Smooth muscle cell (in vitro differentiated cells): ENCODE results near the gene ANKLE1. TPM values are rescaled to one million over a fixed set of nuclear protein-coding genes. Genes with fewer than 3 reads are reported as not detected.

Experiments used
- DNase-seq: peaks from one replicate; lab custom pipeline; 2025; ENCODE audit not compliant: unreplicated experiment; lab: John Stamatoyannopoulos, UW
- H2AFZ ChIP-seq: fragments of 200-600 bp; sonication (generic); 2 replicates; pipeline ENCODE4 v1.6.0; 2016; ENCODE audit warnings: antibody characterized with exemption, low read depth, mild to moderate bottlenecking
- H3F3A ChIP-seq: fragments of 200-600 bp; sonication (generic); 2 replicates; pipeline ENCODE4 v1.6.0; 2017; ENCODE audit warnings: antibody characterized with exemption, low read depth
- H3K27ac ChIP-seq: fragments of 200-600 bp; sonication (generic); 2 replicates; pipeline ENCODE4 v1.5.1; 2016; ENCODE audit warnings: low read depth, mild to moderate bottlenecking
- H3K27me3 ChIP-seq: fragments of 200-600 bp; sonication (generic); 2 replicates; pipeline ENCODE4 v1.6.1; 2016; ENCODE audit warnings: low read depth, mild to moderate bottlenecking
- H3K36me3 ChIP-seq: fragments of 200-600 bp; sonication (generic); 2 replicates; pipeline ENCODE4 v1.5.1; 2016; ENCODE audit warnings: low read depth
- H3K4me1 ChIP-seq: fragments of 200-600 bp; sonication (generic); 2 replicates; pipeline ENCODE4 v1.5.1; 2016; ENCODE audit warnings: low read depth
- H3K4me2 ChIP-seq: fragments of 200-600 bp; sonication (generic); 2 replicates; pipeline ENCODE4 v1.6.0; 2016; ENCODE audit warnings: mild to moderate bottlenecking
- H3K4me3 ChIP-seq: fragments of 200-600 bp; sonication (generic); 2 replicates; pipeline ENCODE4 v1.5.1; 2016; ENCODE audit warnings: mild to moderate bottlenecking
- H3K79me2 ChIP-seq: fragments of 200-600 bp; sonication (generic); 2 replicates; pipeline ENCODE4 v1.6.0; 2016; ENCODE audit warnings: low read depth, mild to moderate bottlenecking
- H3K9ac ChIP-seq: fragments of 200-600 bp; sonication (generic); 2 replicates; pipeline ENCODE4 v1.6.0; 2016; ENCODE audit warnings: low read depth
- H3K9me3 ChIP-seq: fragments of 200-600 bp; sonication (generic); replicated peaks from 2 replicates; pipeline ENCODE4 v1.5.1; 2016; ENCODE audit warnings: low read depth
- H4K20me1 ChIP-seq: fragments of 200-600 bp; sonication (generic); 2 replicates; pipeline ENCODE4 v1.6.0; 2016; ENCODE audit warnings: low read depth
- WGBS: methylation state at CpG from one replicate; pipeline ENCODE4 v1.1.7; 2016; ENCODE audit warnings: low lambda C conversion rate; 5-methylcytosine and 5-hydroxymethylcytosine counted together
- polyA plus RNA-seq: library from polyadenylated mRNA; unstranded; fragments of >200 nt; fragmentation: Nextera tagmentation; extraction: Ambion mirVana; gene quantifications from 2 replicates; pipeline ENCODE4 v1.2.1, GENCODE V29; 2016
- total RNA-seq: library from RNA; depleted of rRNA; stranded (reverse); fragments of >200 nt; gene quantifications from 2 replicates; pipeline ENCODE4 v1.2.3, GENCODE V29; 2014
- TF ChIP-seq, protein P1 (sequence below): fragments of 200-600 bp; sonication (generic); IDR thresholded peaks from 2 replicates; pipeline ENCODE4 v1.5.1; 2017; ENCODE audit warnings: borderline replicate concordance, mild to moderate bottlenecking, antibody characterized with exemption; ENCODE audit not compliant: insufficient read depth, poor library complexity, severe bottlenecking

Gene ANKLE1
- total and polyA plus RNA-seq, 2 experiments from 2014 or later, result 0.36 to 0.61 TPM

DNA sequence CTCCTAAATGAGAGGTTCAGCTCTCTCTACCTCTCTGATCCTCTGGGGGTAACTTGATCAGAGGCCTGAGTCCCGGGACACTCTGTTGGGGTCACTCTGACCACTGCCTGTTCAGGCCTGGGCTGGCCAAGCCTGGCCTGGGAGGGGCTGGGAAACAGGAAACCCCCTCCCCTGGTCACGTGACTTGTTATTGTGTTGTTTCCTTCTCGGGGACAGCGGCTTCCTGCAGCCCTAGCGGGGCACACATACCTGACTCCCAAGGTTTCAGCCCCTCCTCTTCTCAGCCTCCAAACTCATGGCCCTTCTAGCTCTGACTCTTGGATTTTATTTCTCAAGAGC is 17.1 kb upstream of the ANKLE1 start, which contains the start of gene USHBP1:
USHBP1 (minus strand) TSS at position 105 of the 339 bp plus-strand sequence. CDS start 446 bp downstream, outside the sequence.
- Histone ChIP-seq H3K27ac (no peak within 1 kb of the TSS), H3K4me2 (no peak within 1 kb of the TSS), H3K9ac (no peak within 1 kb of the TSS), H2AFZ (no peak within 1 kb of the TSS), H3K36me3 (no peaks in the 10 kb centered on the region), H3K79me2 (peaks cover 6% of the 10 kb centered on the region), H3K27me3 (no peaks in the 10 kb centered on the region), H3K4me3 (no peak within 1 kb of the TSS), H4K20me1 (no peaks in the 10 kb centered on the region), H3K9me3 (no peaks in the 10 kb centered on the region), H3K4me1 (peaks cover 4% of the 10 kb centered on the region), H3F3A (no peaks in the 10 kb centered on the region)
- TF ChIP-seq, protein P1, sequence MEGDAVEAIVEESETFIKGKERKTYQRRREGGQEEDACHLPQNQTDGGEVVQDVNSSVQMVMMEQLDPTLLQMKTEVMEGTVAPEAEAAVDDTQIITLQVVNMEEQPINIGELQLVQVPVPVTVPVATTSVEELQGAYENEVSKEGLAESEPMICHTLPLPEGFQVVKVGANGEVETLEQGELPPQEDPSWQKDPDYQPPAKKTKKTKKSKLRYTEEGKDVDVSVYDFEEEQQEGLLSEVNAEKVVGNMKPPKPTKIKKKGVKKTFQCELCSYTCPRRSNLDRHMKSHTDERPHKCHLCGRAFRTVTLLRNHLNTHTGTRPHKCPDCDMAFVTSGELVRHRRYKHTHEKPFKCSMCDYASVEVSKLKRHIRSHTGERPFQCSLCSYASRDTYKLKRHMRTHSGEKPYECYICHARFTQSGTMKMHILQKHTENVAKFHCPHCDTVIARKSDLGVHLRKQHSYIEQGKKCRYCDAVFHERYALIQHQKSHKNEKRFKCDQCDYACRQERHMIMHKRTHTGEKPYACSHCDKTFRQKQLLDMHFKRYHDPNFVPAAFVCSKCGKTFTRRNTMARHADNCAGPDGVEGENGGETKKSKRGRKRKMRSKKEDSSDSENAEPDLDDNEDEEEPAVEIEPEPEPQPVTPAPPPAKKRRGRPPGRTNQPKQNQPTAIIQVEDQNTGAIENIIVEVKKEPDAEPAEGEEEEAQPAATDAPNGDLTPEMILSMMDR, result no peak
- 63% methylated on average over 5 of the region's 5 CpGs for WGBS
- DNase-seq, result no peak

DNA sequence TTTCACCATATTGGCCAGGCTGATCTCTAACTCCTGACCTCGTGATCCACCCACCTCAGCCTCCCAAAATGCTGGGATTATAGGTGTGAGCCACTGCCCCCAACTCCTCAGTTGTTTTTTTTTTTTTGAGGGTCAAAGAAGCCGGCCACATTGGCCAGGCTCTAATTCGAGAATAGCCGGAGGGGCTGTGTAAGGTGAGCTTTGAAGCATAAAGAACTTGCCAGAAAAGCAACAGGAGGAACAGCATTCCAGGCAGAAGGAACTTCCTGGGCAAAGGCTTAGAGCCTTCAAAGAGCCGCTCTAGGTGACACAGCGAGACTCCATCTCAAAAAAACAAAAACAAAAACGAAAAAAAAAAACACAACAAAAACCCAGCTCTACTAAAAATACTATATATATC is 15.7 kb upstream of the ANKLE1 start:
- Histone ChIP-seq H3K27ac (peak overlapping the region; percentile 51), H4K20me1 (no peaks in the 10 kb centered on the region), H3K4me1 (peaks cover 4% of the 10 kb centered on the region), H3K27me3 (no peaks in the 10 kb centered on the region), H3K79me2 (peaks cover 6% of the 10 kb centered on the region), H3K36me3 (no peaks in the 10 kb centered on the region), H3K4me2 (no peak overlapping the region), H3F3A (no peaks in the 10 kb centered on the region), H3K9ac (no peak overlapping the region), H2AFZ (no peak overlapping the region), H3K9me3 (no peaks in the 10 kb centered on the region), H3K4me3 (no peak overlapping the region)
- DNase-seq, result no peak
- TF ChIP-seq, protein P1, result no peak
- 82% methylated on average over 7 of the region's 7 CpGs for WGBS

DNA sequence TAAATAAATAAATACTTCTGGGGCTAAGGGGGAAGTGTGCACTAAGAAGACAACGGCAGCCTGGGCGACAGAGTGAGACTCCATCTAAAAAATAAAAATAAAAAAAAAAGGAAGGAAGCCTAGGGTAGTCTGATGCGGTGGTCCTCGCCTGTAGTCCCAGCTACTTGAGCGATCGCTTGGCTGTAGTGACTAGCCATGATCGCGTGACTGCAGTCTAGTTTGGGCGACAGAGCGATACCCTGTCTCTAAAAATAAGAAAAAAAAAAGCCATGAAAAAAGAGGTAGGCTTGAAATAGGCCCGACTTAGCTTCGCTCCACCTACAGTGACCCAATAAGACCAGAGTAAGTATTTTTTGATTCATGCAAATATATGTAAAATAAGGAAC is 15.1 kb upstream of the ANKLE1 start:
- peaks cover 4% of the 10 kb centered on the region for H3K4me1 ChIP-seq
- no peak overlapping the region for H2AFZ ChIP-seq
- no peaks in the 10 kb centered on the region for H4K20me1 ChIP-seq
- H3K79me2 ChIP-seq, result peaks cover 6% of the 10 kb centered on the region
- peak overlapping the region; percentile 23 for H3K4me2 ChIP-seq
- peak overlapping the region; percentile 51 for H3K27ac ChIP-seq
- 89% methylated on average over 12 of the region's 12 CpGs for WGBS
- no peaks in the 10 kb centered on the region for H3F3A ChIP-seq
- DNase-seq, result no peak
- no peak overlapping the region for H3K4me3 ChIP-seq
- H3K9me3 ChIP-seq, result no peaks in the 10 kb centered on the region
- no peaks in the 10 kb centered on the region for H3K36me3 ChIP-seq
- no peak overlapping the region for H3K9ac ChIP-seq
- no peaks in the 10 kb centered on the region for H3K27me3 ChIP-seq
- TF ChIP-seq, protein P1, result no peak
